KBM-7 (cell line): ENCODE data around the gene EID2.

Experiments
- DNase-seq: peaks from one replicate; pipeline ENCODE4 v3.0.0-alpha.2; 2015
- in situ Hi-C: fragments of 300-500 bp; cut with MboI; formaldehyde crosslinking; loops from 2 replicates; pipeline ENCODE4 v1.14.3; 2020; ENCODE audit warnings: low sequenced_read_pairs, low pct_unique_long_range_greater_than_20kb, mixed read lengths

EID2 gene

GRCh38 chr19:39542206-39542605 is 2.2 kb upstream of the EID2 start:
- in situ Hi-C loops: no loop called here
- DNase-seq: peak; percentile 28

GRCh38 chr19:39540333-39540673 is 342 bp upstream of the EID2 start:
- DNase-seq: no peak
- in situ Hi-C loops: no loop called here

- in situ Hi-C loops: no loop called here
- DNase-seq: no peak
Measured at GRCh38 chr19:39539165-39539517, 820 bp downstream of the EID2 start.

- no peak for DNase-seq
- in situ Hi-C loops: no loop called here
Measured at GRCh38 chr19:39533791-39534190, 6.2 kb downstream of the EID2 start.

GRCh38 chr19:39533003-39533512 is 6.9 kb downstream of the EID2 start:
- in situ Hi-C loops: no loop called here
- DNase-seq: no peak

GRCh38 chr19:39532233-39533002 is 7.5 kb downstream of the EID2 start, which contains the start of gene EID2B:
Gene EID2B, minus strand, starts transcription at chr19:39532852. Its CDS starts 50 bp downstream, at chr19:39532802.
- in situ Hi-C loops: no loop called here
- DNase-seq: peak; percentile 93

GRCh38 chr19:39531834-39532232 is 8.1 kb downstream of the EID2 start:
- in situ Hi-C loops: no loop called here
- no peak for DNase-seq

- DNase-seq: no peak
- in situ Hi-C loops: no loop called here
Measured at GRCh38 chr19:39525205-39525604, 14.8 kb downstream of the EID2 start.

- DNase-seq: no peak
- in situ Hi-C loops: no loop called here
Measured at GRCh38 chr19:39524495-39524894, 15.5 kb downstream of the EID2 start.

GRCh38 chr19:39520541-39521484 is 19.1 kb downstream of the EID2 start:
- no peak for DNase-seq
- in situ Hi-C loops: no loop called here

GRCh38 chr19:39518975-39519374 is 21.0 kb downstream of the EID2 start:
- in situ Hi-C loops: no loop called here
- DNase-seq: no peak

GRCh38 chr19:39518458-39518857 is 21.5 kb downstream of the EID2 start:
- no peak for DNase-seq
- in situ Hi-C loops: no loop called here

- in situ Hi-C loops: no loop called here
Measured at GRCh38 chr19:39517432-39517831, 22.5 kb downstream of the EID2 start.

GRCh38 chr19:39516270-39516669 is 23.7 kb downstream of the EID2 start:
- DNase-seq: no peak
- in situ Hi-C loops: no loop called here

More at GRCh38 chr19:39517432-39517831, 22.5 kb downstream of the EID2 start:
- DNase-seq: no peak

GRCh38 chr19:39515551-39516191 is 24.3 kb downstream of the EID2 start:
- in situ Hi-C loops: no loop called here
- no peak for DNase-seq

- in situ Hi-C loops: no loop called here
- DNase-seq: no peak
Measured at GRCh38 chr19:39514840-39515550, 25.0 kb downstream of the EID2 start, which contains the start of gene SELENOV. Gene SELENOV, plus strand, starts transcription at chr19:39515139. Its CDS starts 74 bp downstream, at chr19:39515213.

GRCh38 chr19:39512988-39513387 is 27.0 kb downstream of the EID2 start:
- in situ Hi-C loops: no loop called here
- no peak for DNase-seq

- DNase-seq: no peak
- in situ Hi-C loops: no loop called here
Measured at GRCh38 chr19:39509233-39509632, 30.7 kb downstream of the EID2 start.

- no peak for DNase-seq
- in situ Hi-C loops: no loop called here
Measured at GRCh38 chr19:39508629-39509028, 31.3 kb downstream of the EID2 start.
